HuH-7 (cell line): ENCODE results near the gene DBN1.

Source experiments
- DNase-seq: peaks from one replicate; pipeline ENCODE4 v3.0.0; 2011; ENCODE audit warnings: low spot score

DBN1 gene

GRCh38 chr5:177443144-177443983 lies 30.1 kb downstream of the DBN1 start:
- no peak for DNase-seq

GRCh38 chr5:177442066-177442826 lies 31.2 kb downstream of the DBN1 start:
- no peak for DNase-seq

GRCh38 chr5:177440990-177441780 lies 32.2 kb downstream of the DBN1 start:
- DNase-seq, result no peak

- DNase-seq, result no peak
These were observed 33.0 kb downstream of the DBN1 start for GRCh38 chr5:177440211-177440989.

- DNase-seq, result no peak
These were observed 33.8 kb downstream of the DBN1 start for GRCh38 chr5:177439518-177440053.

- no peak for DNase-seq
These were observed 35.0 kb downstream of the DBN1 start for GRCh38 chr5:177438468-177438867.

GRCh38 chr5:177437623-177438022 lies 35.8 kb downstream of the DBN1 start:
- DNase-seq, result no peak

GRCh38 chr5:177435847-177436536 lies 37.4 kb downstream of the DBN1 start:
- DNase-seq, result no peak

GRCh38 chr5:177434942-177435738 lies 38.3 kb downstream of the DBN1 start:
- DNase-seq, result no peak

GRCh38 chr5:177434437-177434836 lies 39.0 kb downstream of the DBN1 start:
- no peak for DNase-seq

GRCh38 chr5:177433658-177434217 lies 39.7 kb downstream of the DBN1 start:
- no peak for DNase-seq

GRCh38 chr5:177432839-177433657 lies 40.4 kb downstream of the DBN1 start:
- no peak for DNase-seq

- no peak for DNase-seq
These were observed 41.1 kb downstream of the DBN1 start for GRCh38 chr5:177432143-177432838.

GRCh38 chr5:177431317-177432142 lies 41.9 kb downstream of the DBN1 start:
- DNase-seq, result no peak

- no peak for DNase-seq
These were observed 42.5 kb downstream of the DBN1 start for GRCh38 chr5:177430972-177431316.

GRCh38 chr5:177430140-177430951 lies 43.1 kb downstream of the DBN1 start:
- no peak for DNase-seq
